Stomach (tissue), 4 donors: Measurements from ENCODE around the gene RHD.
"Not testable (repeated sequence)": the region's sequence is repeated elsewhere in the genome, so short reads cannot be mapped to it uniquely, and the experiment has no call there.

Source experiments
- CTCF ChIP-seq, 7 experiments: fragments of 450-650 bp in 4 of 7; fragments of 200-600 bp in 3 of 7; sonication (generic) in 3 of 7; IDR thresholded peaks; one replicate each; pipeline ENCODE4 v1.5.1; 2016 to 2019; ENCODE audit warnings: antibody characterized with exemption in 7 of 7, control low read depth in 2 of 7, mild to moderate bottlenecking in 1 of 7
- POLR2A ChIP-seq, 4 donors: fragments of 450-650 bp; IDR thresholded peaks; one replicate each; pipeline ENCODE4 v1.6.1; 2016; ENCODE audit warnings: antibody characterized with exemption in 4 of 4, control low read depth in 2 of 4, mild to moderate bottlenecking in 1 of 4, moderate library complexity in 1 of 4

GRCh38 chr1:25328791-25329185 lies 56.5 kb downstream of the RHD start:
- TF ChIP-seq CTCF, POLR2A (IDR thresholded peaks at IDR 0.05): not testable (repeated sequence)
